Sigmoid colon (tissue), 7 donors: ENCODE measurements around the gene MAMDC2. TPM values are rescaled to one million over a fixed set of nuclear protein-coding genes. Genes with fewer than 3 reads are reported as not detected.
A peak's percentile ranks its signal among the peaks of the same experiment; 100 is the strongest.

ENCODE experiments used
- DNase-seq: peaks from one replicate; pipeline ENCODE4 v3.0.0-alpha.2; 2019
- H3K27ac ChIP-seq, 4 donors: fragments of 200-600 bp; sonication (generic); one replicate each; pipeline ENCODE4 v1.5.1; 2016 to 2019; ENCODE audit warnings: mild to moderate bottlenecking in 1 of 4
- H3K27me3 ChIP-seq, 3 donors: fragments of 200-600 bp; sonication (generic); one replicate each; pipeline ENCODE4 v1.5.1; 2019; ENCODE audit warnings: mild to moderate bottlenecking in 1 of 3
- H3K36me3 ChIP-seq, 4 donors: fragments of 200-600 bp; sonication (generic); one replicate each; pipeline ENCODE4 v1.5.1; 2016 to 2019
- H3K4me1 ChIP-seq, 4 donors: fragments of 200-600 bp; sonication (generic); one replicate each; pipeline ENCODE4 v1.5.1; 2017 to 2019
- H3K4me3 ChIP-seq, 4 donors: fragments of 200-600 bp; sonication (generic); one replicate each; pipeline ENCODE4 v1.5.1; 2017 to 2019; ENCODE audit warnings: mild to moderate bottlenecking in 2 of 4, moderate library complexity in 1 of 4
- H3K9me3 ChIP-seq, 4 donors: fragments of 200-600 bp in 3 of 4; sonication (generic) in 3 of 4; one replicate each; pipeline versions ENCODE4 v1.5.1 to v1.6.1; 2013 to 2019
- EP300 ChIP-seq, 4 donors: sonication (generic); formaldehyde crosslinking; IDR thresholded peaks; one replicate each; pipeline ENCODE4 v1.6.1; 2017; ENCODE audit warnings: antibody characterized with exemption in 4 of 4
- POLR2A ChIP-seq, 2 donors: fragments of 450-650 bp; IDR thresholded peaks; one replicate each; pipeline ENCODE4 v1.6.1; 2016; ENCODE audit warnings: antibody characterized with exemption in 2 of 2, mild to moderate bottlenecking in 2 of 2, moderate library complexity in 2 of 2
- POLR2AphosphoS5 ChIP-seq, 4 donors: sonication (generic); formaldehyde crosslinking; IDR thresholded peaks; one replicate each; pipeline ENCODE4 v1.6.1; 2017; ENCODE audit warnings: antibody characterized with exemption in 4 of 4
- WGBS, 2 donors: extraction: QIAGEN DNeasy Blood & Tissue Kit; methylation state at CpG; one replicate each; pipeline ENCODE4 v1.1.7; 2013; 5-methylcytosine and 5-hydroxymethylcytosine counted together
- intact Hi-C: fragments of 100-400 bp; cut with DNase I; formaldehyde crosslinking; loops from one replicate; pipeline ENCODE4 v1.15.1; 2023
- polyA plus RNA-seq, 3 donors: library from polyadenylated mRNA; stranded (reverse); fragments of 200-250 nt; gene quantifications; one replicate each; pipeline ENCODE4 v1.2.3, GENCODE V29; 2013
- total RNA-seq, 4 donors: library from RNA; depleted of rRNA; stranded (reverse); fragments of >200 nt; gene quantifications; one replicate each; pipeline ENCODE4 v1.1.0, GENCODE V29; 2016
- TF ChIP-seq, protein P1 (sequence below), 4 experiments: fragments of 450-650 bp in 3 of 4; fragments of 200-600 bp in 1 of 4; IDR thresholded peaks; one replicate each; pipeline ENCODE4 v1.5.1; 2016 to 2019; ENCODE audit warnings: antibody characterized with exemption in 4 of 4, mild to moderate bottlenecking in 3 of 4, moderate library complexity in 2 of 4
- donor health status: healthy with polysubstance abuse.
- donor health status: Bipolar disorder and iron deficiency.
- donor health status: healthy.

The MAMDC2 gene
- total and polyA plus RNA-seq, 7 donors, result 2.5 to 167 (median 89.9) TPM

DNA sequence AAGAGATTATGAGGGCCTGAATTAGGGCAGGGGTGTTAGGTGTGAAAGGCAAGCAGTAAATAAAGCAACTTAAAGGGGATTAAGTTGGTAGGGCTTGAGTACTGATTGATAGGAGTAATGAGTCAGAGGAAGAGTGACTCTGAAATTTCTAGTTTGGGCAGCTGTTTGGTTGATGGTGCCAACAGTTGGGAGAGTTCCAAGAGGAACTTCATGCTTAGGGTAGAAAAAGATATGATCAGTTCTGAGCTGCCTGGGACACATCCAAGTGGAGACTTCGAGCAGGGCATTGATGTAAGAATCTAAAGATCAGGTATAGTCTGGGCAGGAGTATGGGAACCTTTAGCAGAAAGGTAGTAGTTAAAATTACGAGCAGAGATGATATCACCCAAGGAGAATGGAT lies 10.2 kb downstream of the MAMDC2 start:
- H3K4me1 ChIP-seq, result peaks cover 0 to 100% (median 97%) of the 10 kb centered on the region in 4 donors
- H3K27me3 ChIP-seq, result no peaks in the 10 kb centered on the region
- DNase-seq, result peak; percentile 66
- H3K36me3 ChIP-seq, result peaks cover 0 to 5% (median 0%) of the 10 kb centered on the region in 4 donors
- 14 to 41% methylated on average over 2 of the region's 2 CpGs for WGBS, 2 donors
- H3K4me3 ChIP-seq, result no peak overlapping the region
- intact Hi-C loops, result loop anchor here (10.0 kb wide), 1 partner anchor 421 kb away; no protein-coding TSS in a partner anchor
- H3K27ac ChIP-seq, result peak overlapping the region; percentile 87 to 98 (median 93)
- TF ChIP-seq, protein P1, sequence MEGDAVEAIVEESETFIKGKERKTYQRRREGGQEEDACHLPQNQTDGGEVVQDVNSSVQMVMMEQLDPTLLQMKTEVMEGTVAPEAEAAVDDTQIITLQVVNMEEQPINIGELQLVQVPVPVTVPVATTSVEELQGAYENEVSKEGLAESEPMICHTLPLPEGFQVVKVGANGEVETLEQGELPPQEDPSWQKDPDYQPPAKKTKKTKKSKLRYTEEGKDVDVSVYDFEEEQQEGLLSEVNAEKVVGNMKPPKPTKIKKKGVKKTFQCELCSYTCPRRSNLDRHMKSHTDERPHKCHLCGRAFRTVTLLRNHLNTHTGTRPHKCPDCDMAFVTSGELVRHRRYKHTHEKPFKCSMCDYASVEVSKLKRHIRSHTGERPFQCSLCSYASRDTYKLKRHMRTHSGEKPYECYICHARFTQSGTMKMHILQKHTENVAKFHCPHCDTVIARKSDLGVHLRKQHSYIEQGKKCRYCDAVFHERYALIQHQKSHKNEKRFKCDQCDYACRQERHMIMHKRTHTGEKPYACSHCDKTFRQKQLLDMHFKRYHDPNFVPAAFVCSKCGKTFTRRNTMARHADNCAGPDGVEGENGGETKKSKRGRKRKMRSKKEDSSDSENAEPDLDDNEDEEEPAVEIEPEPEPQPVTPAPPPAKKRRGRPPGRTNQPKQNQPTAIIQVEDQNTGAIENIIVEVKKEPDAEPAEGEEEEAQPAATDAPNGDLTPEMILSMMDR (IDR thresholded peaks at IDR 0.05), result no peak
- TF ChIP-seq POLR2A (IDR thresholded peaks at IDR 0.05), result no peak
- TF ChIP-seq POLR2AphosphoS5 (IDR thresholded peaks at IDR 0.05), result no peak
- TF ChIP-seq EP300 (IDR thresholded peaks at IDR 0.05), result no peak
- no peaks in the 10 kb centered on the region for H3K9me3 ChIP-seq

DNA sequence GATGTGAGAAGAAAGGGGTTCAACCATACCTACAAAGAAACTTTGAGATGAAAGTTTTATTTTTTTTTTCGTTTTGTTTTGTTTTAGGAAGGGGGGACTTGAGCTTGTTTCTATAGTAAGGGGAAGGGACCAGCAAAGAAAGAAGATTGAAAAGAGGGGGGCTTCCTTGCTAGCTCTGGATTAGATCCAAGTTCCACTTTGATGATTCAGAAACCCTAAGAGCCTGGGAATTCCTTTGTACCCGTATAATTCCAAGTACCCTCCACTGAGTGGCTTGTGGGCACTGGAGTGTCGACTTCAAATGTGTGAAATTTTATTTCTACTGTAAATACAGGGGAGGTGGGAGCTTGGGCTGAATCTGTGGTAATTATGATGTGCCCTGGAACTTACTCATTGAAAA lies 10.9 kb downstream of the MAMDC2 start:
- Histone ChIP-seq H3K9me3 (no peaks in the 10 kb centered on the region), H3K4me1 (peaks cover 0 to 100% (median 97%) of the 10 kb centered on the region in 4 donors), H3K36me3 (no peaks in the 10 kb centered on the region), H3K27ac (peak overlapping the region; percentile 87 to 98 (median 93)), H3K27me3 (no peaks in the 10 kb centered on the region), H3K4me3 (no peak overlapping the region)
- TF ChIP-seq POLR2A (IDR thresholded peaks at IDR 0.05) (no peak), EP300 (IDR thresholded peaks at IDR 0.05) (no peak), POLR2AphosphoS5 (IDR thresholded peaks at IDR 0.05) (no peak)
- TF ChIP-seq, protein P1 (IDR thresholded peaks at IDR 0.05), result no peak
- 61 to 85% methylated on average over 3 of the region's 3 CpGs for WGBS, 2 donors
- intact Hi-C loops, result loop anchor here (10.0 kb wide), 1 partner anchor 420 kb away; no protein-coding TSS in a partner anchor
- no peak for DNase-seq

DNA sequence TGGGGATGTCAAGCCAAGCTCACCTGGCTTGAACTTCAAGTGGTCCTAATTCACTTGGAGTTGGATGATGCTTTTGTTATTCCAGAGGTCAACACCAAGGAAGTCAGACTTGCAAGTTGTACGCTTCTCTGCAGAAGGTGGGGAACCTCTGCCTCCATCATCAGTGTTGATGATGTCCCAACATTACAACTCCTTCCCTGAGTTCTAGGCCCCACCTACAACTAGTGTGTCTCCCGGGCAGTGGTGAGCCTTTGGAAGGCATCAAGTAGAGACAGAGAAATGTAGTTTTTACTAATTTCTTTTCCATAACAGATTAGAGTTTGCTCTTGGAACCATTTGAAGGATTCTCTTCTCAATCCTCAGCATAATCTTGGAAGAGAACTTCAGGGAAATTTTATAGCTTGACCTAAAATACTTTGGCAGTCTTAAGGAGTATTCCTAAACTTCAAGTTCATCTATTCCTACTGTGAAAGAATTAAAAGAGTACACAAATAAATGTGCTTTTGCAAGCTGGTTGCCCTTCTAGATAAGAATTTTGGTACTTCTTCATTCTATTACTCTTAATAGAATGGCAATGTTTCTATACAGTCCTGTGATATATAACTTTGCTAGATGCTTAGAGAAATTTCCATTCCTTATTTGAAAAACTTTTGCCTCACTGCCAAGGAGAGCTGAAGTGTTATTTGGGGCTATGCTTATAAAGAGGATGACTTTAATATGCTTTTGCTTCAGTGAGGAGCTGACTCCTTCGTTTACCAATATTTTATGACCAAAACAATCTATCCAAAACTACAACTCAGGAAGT lies 12.0 kb downstream of the MAMDC2 start:
- no peaks in the 10 kb centered on the region for H3K9me3 ChIP-seq
- intact Hi-C loops, result loop anchor here (10.0 kb wide), 1 partner anchor 419 kb away; no protein-coding TSS in a partner anchor
- 74 to 78% methylated on average over 3 of the region's 3 CpGs for WGBS, 2 donors
- no peaks in the 10 kb centered on the region for H3K27me3 ChIP-seq
- H3K27ac ChIP-seq, result peak overlapping the region; percentile 87 to 98 (median 93)
- TF ChIP-seq, protein P1 (IDR thresholded peaks at IDR 0.05), result no peak
- TF ChIP-seq POLR2AphosphoS5 (IDR thresholded peaks at IDR 0.05) (peak; percentile 59 to 84 (median 65)), EP300 (IDR thresholded peaks at IDR 0.05) (peak; percentile 14 to 70 (median 64)), POLR2A (IDR thresholded peaks at IDR 0.05) (no peak)
- DNase-seq, result peak; percentile 71
- H3K36me3 ChIP-seq, result no peaks in the 10 kb centered on the region
- no peak overlapping the region for H3K4me3 ChIP-seq
- peaks cover 0 to 100% (median 97%) of the 10 kb centered on the region in 4 donors for H3K4me1 ChIP-seq

DNA sequence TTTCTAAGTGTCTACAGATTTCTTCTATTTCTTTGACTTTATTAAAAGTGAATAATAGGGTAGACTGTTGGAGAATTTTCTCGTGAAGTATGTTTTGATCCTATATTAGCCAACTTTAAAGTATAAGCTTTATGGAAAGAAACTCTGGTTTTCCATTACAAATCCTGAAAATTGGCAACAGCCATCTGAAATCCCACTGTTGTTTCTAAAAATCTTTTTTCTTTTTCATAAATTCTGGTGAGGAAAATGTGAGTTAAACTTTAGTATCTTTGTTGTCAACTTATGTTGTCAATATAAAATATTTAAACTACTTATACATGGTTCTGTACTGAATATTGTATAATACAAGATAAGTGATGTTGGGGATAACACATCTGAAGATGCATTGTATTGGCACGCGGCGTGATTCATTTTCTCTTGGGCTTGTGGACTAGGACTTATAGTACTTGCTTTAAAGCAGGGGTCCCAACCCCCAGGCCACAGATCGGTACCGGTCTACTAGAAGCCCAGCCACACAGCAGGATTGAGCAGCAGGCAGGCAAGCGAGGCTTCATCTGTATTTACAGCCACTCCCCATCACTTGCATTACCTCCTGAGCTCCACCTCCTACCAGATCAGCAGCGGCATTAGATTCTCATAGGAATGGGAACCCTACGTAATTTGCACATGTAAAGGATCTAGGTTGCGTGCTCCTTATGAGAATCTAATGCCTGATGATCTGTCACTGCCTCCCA lies 12.7 kb downstream of the MAMDC2 start:
- Histone ChIP-seq H3K9me3 (no peaks in the 10 kb centered on the region), H3K4me3 (no peak overlapping the region), H3K27ac (peak overlapping the region; percentile 87 to 98 (median 93)), H3K4me1 (peaks cover 0 to 100% (median 94%) of the 10 kb centered on the region in 4 donors), H3K36me3 (peaks cover 0 to 6% (median 5%) of the 10 kb centered on the region in 4 donors), H3K27me3 (no peaks in the 10 kb centered on the region)
- intact Hi-C loops, result loop anchor here (10.0 kb wide), 1 partner anchor 418 kb away; no protein-coding TSS in a partner anchor
- TF ChIP-seq POLR2A (IDR thresholded peaks at IDR 0.05) (no peak), EP300 (IDR thresholded peaks at IDR 0.05) (no peak), POLR2AphosphoS5 (IDR thresholded peaks at IDR 0.05) (no peak)
- TF ChIP-seq, protein P1 (IDR thresholded peaks at IDR 0.05), result no peak
- 86 to 88% methylated on average over 10 of the region's 10 CpGs for WGBS, 2 donors
- peak; percentile 62 for DNase-seq
